ENCODE results near the gene BCAS3. TPM values are rescaled to one million over a fixed set of nuclear protein-coding genes. Genes with fewer than 3 reads are reported as not detected.

The BCAS3 gene
- total and polyA plus RNA-seq, 2 experiments from 2014 or later, result 18.0 to 20.2 TPM

GRCh38 chr17:61411261-61412142, 733.9 kb downstream of the BCAS3 start:
- 4 to 5% methylated on average over 47 to 75 of the region's 75 CpGs for WGBS, 2 experiments (ENCODE audit: low coverage in 1 of 2, low lambda C conversion rate in 2 of 2, missing lambda C conversion rate in 2 of 2)
- Histone ChIP-seq H3K9me2 (ENCODE audit: insufficient read depth) (no peaks in the 10 kb centered on the region), H3F3A (ENCODE audit: insufficient read depth) (peaks cover 7% of the 10 kb centered on the region; the same call in 1 of the 2 replicates), H2AFZ (peak overlapping the region; percentile 95), H3K9ac (peak overlapping the region; percentile 79), H3K79me2 (ENCODE audit: insufficient read depth) (no peaks in the 10 kb centered on the region), H3K9me3 (ENCODE audit: low read depth) (no peaks in the 10 kb centered on the region), H4K20me1 (ENCODE audit: insufficient read depth) (no peaks in the 10 kb centered on the region), H3K27ac (peak overlapping the region; percentile 55), H3K27me3 (replicated peaks; ENCODE audit: insufficient read depth) (no peaks in the 10 kb centered on the region), H3K4me3 (peak overlapping the region; percentile 75), H3K36me3 (ENCODE audit: low read depth) (no peaks in the 10 kb centered on the region), H3K4me1 (ENCODE audit: insufficient read depth) (peaks cover 8% of the 10 kb centered on the region; the same call in 1 of the 2 replicates), H3K4me2 (ENCODE audit: unreplicated experiment) (peak overlapping the region; percentile 87)
- no peak for TF ChIP-seq EZH2phosphoT487 (IDR thresholded peaks at IDR 0.05; ENCODE audit: insufficient read depth, low read depth)
- TF ChIP-seq EZH2 (IDR thresholded peaks at IDR 0.05; ENCODE audit: insufficient read depth, poor library complexity, severe bottlenecking), result no peak
- in situ Hi-C loops (cut with MboI), result no loop called here
- peak; percentile 76 for DNase-seq

GRCh38 chr17:61412143-61412859, 734.6 kb downstream of the BCAS3 start:
- H2AFZ ChIP-seq, result peak overlapping the region; percentile 95
- peak overlapping the region; percentile 75 for H3K4me3 ChIP-seq
- 1% methylated on average over 61 to 66 of the region's 69 CpGs for WGBS, 2 experiments (ENCODE audit: low coverage in 1 of 2, low lambda C conversion rate in 2 of 2, missing lambda C conversion rate in 2 of 2)
- H3K36me3 ChIP-seq (ENCODE audit: low read depth), result no peaks in the 10 kb centered on the region
- H3K9me2 ChIP-seq (ENCODE audit: insufficient read depth), result no peaks in the 10 kb centered on the region
- H3K27ac ChIP-seq, result peak overlapping the region; percentile 55
- peaks cover 7% of the 10 kb centered on the region; the same call in 1 of the 2 replicates for H3F3A ChIP-seq (ENCODE audit: insufficient read depth)
- DNase-seq, result peak; percentile 89
- no peaks in the 10 kb centered on the region for H3K27me3 ChIP-seq (replicated peaks; ENCODE audit: insufficient read depth)
- H3K4me1 ChIP-seq (ENCODE audit: insufficient read depth), result peaks cover 8% of the 10 kb centered on the region; the same call in 1 of the 2 replicates
- peak overlapping the region; percentile 87 for H3K4me2 ChIP-seq (ENCODE audit: unreplicated experiment)
- no peaks in the 10 kb centered on the region for H4K20me1 ChIP-seq (ENCODE audit: insufficient read depth)
- H3K9ac ChIP-seq, result peak overlapping the region; percentile 79
- TF ChIP-seq EZH2 (IDR thresholded peaks at IDR 0.05; ENCODE audit: insufficient read depth, poor library complexity, severe bottlenecking) (no peak), EZH2phosphoT487 (IDR thresholded peaks at IDR 0.05; ENCODE audit: insufficient read depth, low read depth) (no peak)
- H3K9me3 ChIP-seq (ENCODE audit: low read depth), result no peaks in the 10 kb centered on the region
- in situ Hi-C loops (cut with MboI), result no loop called here
- no peaks in the 10 kb centered on the region for H3K79me2 ChIP-seq (ENCODE audit: insufficient read depth)

GRCh38 chr17:61412860-61413660, 735.4 kb downstream of the BCAS3 start:
- Histone ChIP-seq H3K4me3 (peak overlapping the region; percentile 75), H3K4me2 (ENCODE audit: unreplicated experiment) (peak overlapping the region; percentile 87), H2AFZ (peak overlapping the region; percentile 95), H3K27me3 (replicated peaks; ENCODE audit: insufficient read depth) (no peaks in the 10 kb centered on the region; the same call in 1 of the 2 replicates), H4K20me1 (ENCODE audit: insufficient read depth) (no peaks in the 10 kb centered on the region), H3K27ac (peak overlapping the region; percentile 55; the same call in 1 of the 2 replicates), H3K9me2 (ENCODE audit: insufficient read depth) (no peaks in the 10 kb centered on the region), H3K36me3 (ENCODE audit: low read depth) (no peaks in the 10 kb centered on the region), H3K9me3 (ENCODE audit: low read depth) (no peaks in the 10 kb centered on the region), H3F3A (ENCODE audit: insufficient read depth) (peaks cover 7% of the 10 kb centered on the region; the same call in 1 of the 2 replicates), H3K4me1 (ENCODE audit: insufficient read depth) (peaks cover 8% of the 10 kb centered on the region; the same call in 1 of the 2 replicates), H3K79me2 (ENCODE audit: insufficient read depth) (no peaks in the 10 kb centered on the region), H3K9ac (peak overlapping the region; percentile 79)
- in situ Hi-C loops (cut with MboI), result no loop called here
- WGBS, 2 experiments (ENCODE audit: low coverage in 1 of 2, low lambda C conversion rate in 2 of 2, missing lambda C conversion rate in 2 of 2), result 28 to 32% methylated on average over 28 to 38 of the region's 38 CpGs
- TF ChIP-seq EZH2 (IDR thresholded peaks at IDR 0.05; ENCODE audit: insufficient read depth, poor library complexity, severe bottlenecking) (no peak), EZH2phosphoT487 (IDR thresholded peaks at IDR 0.05; ENCODE audit: insufficient read depth, low read depth) (no peak)
- no peak for DNase-seq
